ENCODE results near the gene SPRR5.

Gene SPRR5

GRCh38 chr1:152977614-152978013 lies 30.6 kb downstream of the SPRR5 start:
- no peaks in the 10 kb centered on the region for H3K36me3 Mint-ChIP-seq (ENCODE audit: low read depth)
- H3K9me3 Mint-ChIP-seq, result peaks cover 21% of the 10 kb centered on the region
- no peak for DNase-seq
- peaks cover under 1% of the 10 kb centered on the region for H3K4me1 Mint-ChIP-seq
- H3K27me3 Mint-ChIP-seq (ENCODE audit: low read depth, poor library complexity), result peaks cover 3% of the 10 kb centered on the region
- no peak for TF ChIP-seq CTCF (IDR thresholded peaks at IDR 0.05)
- H3K4me3 Mint-ChIP-seq, result no peak overlapping the region
- H3K27ac Mint-ChIP-seq, result no peak overlapping the region

GRCh38 chr1:152980676-152981075 lies 33.7 kb downstream of the SPRR5 start:
- no peak overlapping the region for H3K27ac Mint-ChIP-seq
- peaks cover 9% of the 10 kb centered on the region for H3K27me3 Mint-ChIP-seq (ENCODE audit: low read depth, poor library complexity)
- no peaks in the 10 kb centered on the region for H3K36me3 Mint-ChIP-seq (ENCODE audit: low read depth)
- H3K9me3 Mint-ChIP-seq, result peaks cover 15% of the 10 kb centered on the region
- H3K4me1 Mint-ChIP-seq, result peaks cover 5% of the 10 kb centered on the region
- TF ChIP-seq CTCF (IDR thresholded peaks at IDR 0.05), result no peak
- no peak for DNase-seq
- no peak overlapping the region for H3K4me3 Mint-ChIP-seq

- peaks cover 9% of the 10 kb centered on the region for H3K27me3 Mint-ChIP-seq (ENCODE audit: low read depth, poor library complexity)
- H3K4me3 Mint-ChIP-seq, result no peak overlapping the region
- DNase-seq, result no peak
- no peaks in the 10 kb centered on the region for H3K36me3 Mint-ChIP-seq (ENCODE audit: low read depth)
- no peak overlapping the region for H3K27ac Mint-ChIP-seq
- peaks cover 5% of the 10 kb centered on the region for H3K4me1 Mint-ChIP-seq
- no peak for TF ChIP-seq CTCF (IDR thresholded peaks at IDR 0.05)
- peaks cover 10% of the 10 kb centered on the region for H3K9me3 Mint-ChIP-seq
These were observed 34.3 kb downstream of the SPRR5 start for GRCh38 chr1:152981146-152981871.

GRCh38 chr1:152982076-152982475 lies 35.1 kb downstream of the SPRR5 start:
- Mint-ChIP-seq H3K27me3 (ENCODE audit: low read depth, poor library complexity) (peaks cover 9% of the 10 kb centered on the region), H3K4me1 (peaks cover 5% of the 10 kb centered on the region), H3K9me3 (peaks cover 14% of the 10 kb centered on the region), H3K4me3 (no peak overlapping the region), H3K27ac (no peak overlapping the region), H3K36me3 (ENCODE audit: low read depth) (no peaks in the 10 kb centered on the region)
- no peak for DNase-seq
- no peak for TF ChIP-seq CTCF (IDR thresholded peaks at IDR 0.05)

- H3K36me3 Mint-ChIP-seq (ENCODE audit: low read depth), result no peaks in the 10 kb centered on the region
- no peak for TF ChIP-seq CTCF (IDR thresholded peaks at IDR 0.05)
- peaks cover 14% of the 10 kb centered on the region for H3K9me3 Mint-ChIP-seq
- H3K4me1 Mint-ChIP-seq, result peaks cover 5% of the 10 kb centered on the region
- no peak overlapping the region for H3K27ac Mint-ChIP-seq
- DNase-seq, result no peak
- H3K27me3 Mint-ChIP-seq (ENCODE audit: low read depth, poor library complexity), result peaks cover 9% of the 10 kb centered on the region
- H3K4me3 Mint-ChIP-seq, result no peak overlapping the region
These were observed 36.2 kb downstream of the SPRR5 start for GRCh38 chr1:152983234-152983633.

- Mint-ChIP-seq H3K4me3 (no peak within 1 kb of the TSS), H3K27me3 (ENCODE audit: low read depth, poor library complexity) (peaks cover 9% of the 10 kb centered on the region), H3K36me3 (ENCODE audit: low read depth) (no peaks in the 10 kb centered on the region), H3K27ac (no peak within 1 kb of the TSS), H3K4me1 (peaks cover 5% of the 10 kb centered on the region), H3K9me3 (peaks cover 14% of the 10 kb centered on the region)
- no peak for DNase-seq
- TF ChIP-seq CTCF (IDR thresholded peaks at IDR 0.05), result no peak
These were observed 36.7 kb downstream of the SPRR5 start, which contains the start of gene SPRR1A for GRCh38 chr1:152983743-152984142. Gene SPRR1A, plus strand, starts transcription at chr1:152984081. Its CDS starts 1,150 bp downstream, at chr1:152985231.
